GM10847 (cell line): ENCODE results near the gene LMO7.
A peak's percentile ranks its signal among the peaks of the same experiment; 100 is the strongest.

Experiments
- POLR2A ChIP-seq: IDR thresholded peaks from 2 replicates; pipeline ENCODE4 v1.6.1; 2011; ENCODE audit not compliant: insufficient read length; ENCODE audit errors: extremely low read depth

Gene LMO7

DNA sequence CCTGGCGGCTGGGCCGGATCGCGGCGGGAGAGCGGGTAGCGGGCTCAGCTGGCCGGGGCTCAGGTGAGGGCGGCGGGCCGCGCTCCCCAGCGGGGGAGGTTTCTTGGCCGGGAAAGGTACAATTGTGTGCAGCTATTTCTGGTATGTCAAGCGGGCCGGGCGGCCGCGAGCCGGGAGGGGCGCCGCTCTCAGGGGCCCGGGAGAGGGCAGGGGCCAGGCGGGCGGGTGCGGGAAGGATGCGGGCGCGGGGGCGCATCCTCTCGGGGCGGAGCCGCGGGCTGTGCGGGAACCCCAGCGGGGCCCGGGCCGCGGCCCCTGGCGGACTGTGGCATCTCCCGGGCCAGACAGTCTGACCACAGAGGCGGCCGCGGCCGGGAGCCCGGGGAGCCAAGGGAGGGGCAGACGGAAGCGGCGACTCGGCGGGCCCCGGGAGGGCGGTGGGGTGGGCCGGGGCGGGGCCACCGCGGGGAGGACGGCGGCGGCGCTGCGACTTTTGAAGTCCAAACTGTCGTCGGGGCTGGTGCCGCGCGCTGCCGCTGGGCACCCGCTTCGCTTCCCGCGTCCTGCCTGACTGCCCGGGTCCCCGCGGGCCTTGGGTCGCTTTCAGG is at the start of gene LMO7:
Gene LMO7, plus strand, starts transcription at position 503 of the 608 bp plus-strand sequence. CDS start 328 bp downstream, outside the sequence.
- TF ChIP-seq POLR2A, result peak; percentile 31

DNA sequence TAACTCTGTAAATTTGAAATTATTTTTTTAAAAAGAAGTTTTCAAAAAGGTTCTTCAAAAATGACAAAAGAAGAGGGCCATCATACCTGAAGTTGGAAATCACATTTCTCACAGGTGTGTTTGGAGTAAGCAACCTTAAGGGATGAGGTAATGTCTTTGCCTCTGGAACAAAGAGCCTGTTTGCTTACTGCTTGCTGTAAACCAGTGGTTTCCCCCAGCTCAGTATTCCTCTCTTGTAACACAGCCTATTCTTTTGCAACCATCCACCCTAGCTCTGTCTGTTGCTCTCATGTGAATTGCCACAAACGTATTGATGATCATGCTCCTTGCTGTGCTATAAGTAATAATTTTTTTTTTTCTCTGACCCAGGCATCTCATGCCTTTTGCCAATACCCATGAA is 48.5 kb upstream of the LMO7 start:
- TF ChIP-seq POLR2A, result no peak

DNA sequence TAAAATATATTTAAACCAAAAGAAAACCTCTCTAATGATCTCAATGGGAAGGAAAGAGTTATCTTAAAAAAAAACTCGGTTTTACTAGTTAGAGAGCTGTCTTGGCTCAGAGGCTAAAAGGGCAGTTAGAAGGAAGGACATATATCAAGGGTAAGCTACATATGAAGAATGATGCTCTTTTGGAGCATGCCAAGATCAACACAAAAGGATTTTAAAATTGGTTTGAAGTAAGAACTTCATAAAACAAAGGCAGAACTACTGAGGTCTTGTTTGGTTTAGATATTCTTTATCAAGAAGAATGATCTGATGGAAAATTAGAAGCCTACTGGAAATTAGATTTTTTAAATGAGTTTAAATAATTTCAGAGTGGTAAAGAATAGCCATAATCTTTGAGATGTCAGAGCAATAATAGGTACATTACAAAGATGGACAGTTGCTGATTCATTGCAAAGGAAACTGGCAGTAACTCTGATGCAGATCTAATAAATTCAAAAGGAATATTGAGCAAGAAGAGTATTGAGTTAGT is 39.4 kb upstream of the LMO7 start:
- no peak for TF ChIP-seq POLR2A

DNA sequence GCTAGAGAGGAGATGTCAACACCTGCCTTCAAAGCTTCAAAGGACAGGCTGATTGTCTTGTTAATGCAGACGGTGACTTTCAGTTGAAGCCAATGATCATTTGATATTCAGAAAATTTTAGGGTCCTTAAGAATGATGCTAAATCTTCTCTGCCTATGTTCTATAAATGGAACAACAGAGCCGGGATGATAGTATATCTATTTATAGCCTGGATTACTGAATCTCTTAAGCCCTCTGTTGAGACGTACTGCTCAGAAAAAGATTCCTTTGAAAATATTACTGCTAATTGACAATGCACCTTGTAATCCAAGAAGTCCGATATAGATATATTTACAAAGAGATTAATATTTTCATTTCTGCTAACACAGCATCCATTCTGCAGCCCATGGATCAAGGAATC is 35.8 kb upstream of the LMO7 start:
- TF ChIP-seq POLR2A, result no peak

DNA sequence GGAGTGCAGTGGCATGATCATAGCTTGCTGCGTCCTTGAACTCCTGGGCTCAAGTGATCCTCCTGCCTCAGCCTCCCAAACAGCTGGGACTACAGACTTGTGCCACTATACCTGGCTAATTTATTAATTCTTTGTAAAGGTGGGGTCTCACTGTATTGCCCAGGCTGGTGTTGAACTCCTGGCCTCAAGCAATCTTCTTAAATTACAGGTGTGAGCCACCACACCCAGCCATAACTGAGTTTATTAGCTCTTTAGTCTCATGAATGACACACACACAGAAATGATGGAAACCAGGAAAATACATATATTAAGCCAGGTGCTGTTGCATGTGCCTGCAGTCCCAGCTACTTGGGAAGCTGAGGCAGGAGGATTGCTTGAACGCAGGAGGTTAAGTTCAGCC is 33.1 kb upstream of the LMO7 start:
- TF ChIP-seq POLR2A, result no peak

DNA sequence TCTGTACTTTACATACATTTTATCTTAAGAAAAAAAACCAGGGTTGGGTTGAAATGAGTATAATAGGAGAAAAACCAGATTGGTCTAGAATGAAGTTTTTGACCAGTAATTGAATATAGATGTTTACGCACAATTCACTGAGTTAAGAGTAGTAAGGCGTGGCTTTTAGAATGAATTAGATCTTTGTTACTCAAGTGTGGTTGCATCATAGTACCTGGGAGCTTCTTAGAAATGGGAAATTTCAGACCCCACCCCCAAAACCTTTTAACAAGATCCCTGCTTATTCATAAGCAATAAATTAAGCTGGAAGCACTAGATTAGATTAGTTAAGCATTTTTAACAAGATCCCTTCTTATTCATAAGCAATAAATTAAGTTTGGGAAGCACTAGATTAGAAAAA is 28.7 kb upstream of the LMO7 start:
- no peak for TF ChIP-seq POLR2A

DNA sequence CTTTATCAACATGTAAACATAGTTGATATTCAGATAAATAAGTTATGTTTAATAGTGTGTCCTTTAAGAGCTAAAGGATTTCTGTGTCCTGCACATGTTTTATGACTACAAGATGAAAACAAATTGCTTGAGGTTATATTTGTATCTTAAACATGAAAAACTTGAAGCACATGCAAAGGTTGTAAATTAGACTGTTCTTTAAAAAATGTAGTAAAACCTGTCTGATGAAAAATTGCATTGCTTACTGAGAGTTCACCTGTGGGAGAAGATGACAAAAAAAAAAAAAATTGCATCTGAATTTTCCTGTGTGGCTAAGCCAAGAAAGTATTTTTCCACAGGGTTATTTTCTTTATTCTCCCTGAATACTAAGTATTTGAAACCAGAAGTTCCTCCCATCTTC is 25.7 kb upstream of the LMO7 start:
- no peak for TF ChIP-seq POLR2A

DNA sequence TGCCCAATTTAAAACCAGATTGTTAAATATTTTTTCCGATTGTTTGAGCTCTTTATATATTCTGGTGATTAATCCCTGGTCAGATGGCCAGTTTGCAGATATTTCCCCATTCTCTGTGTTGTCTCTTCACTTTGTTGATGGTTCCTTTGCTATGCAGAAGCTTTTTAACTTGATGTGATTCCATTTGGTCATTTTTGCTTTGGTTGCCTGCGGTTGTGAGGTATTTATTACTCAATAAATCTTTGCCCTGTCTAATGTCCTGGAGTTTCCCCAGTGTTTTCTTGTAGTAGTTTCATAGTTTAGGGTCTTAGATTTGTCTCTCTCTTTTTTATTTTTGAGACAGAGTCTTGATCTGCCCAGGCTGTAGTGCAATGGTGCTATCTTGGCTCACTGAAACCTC is 23.8 kb upstream of the LMO7 start:
- TF ChIP-seq POLR2A, result no peak

DNA sequence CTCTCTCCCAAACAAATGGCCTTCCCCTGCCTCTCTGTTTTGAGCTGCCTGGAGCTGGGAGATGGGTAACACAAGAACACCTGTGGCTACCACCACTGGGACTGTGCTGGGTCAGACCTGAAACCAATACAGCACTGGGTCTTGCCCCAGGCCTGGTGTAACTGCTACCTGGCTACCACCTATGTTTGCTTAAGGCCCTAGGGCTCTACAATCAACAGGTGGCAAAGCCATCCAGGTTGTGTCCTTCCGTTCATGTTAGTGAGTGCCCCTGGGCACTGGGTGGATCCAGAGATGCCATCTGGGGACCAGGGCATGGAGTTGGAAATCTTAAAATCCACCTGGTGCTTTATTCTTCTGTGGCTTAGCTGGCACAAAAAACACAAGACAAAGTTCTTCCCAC is 18.9 kb upstream of the LMO7 start:
- no peak for TF ChIP-seq POLR2A

DNA sequence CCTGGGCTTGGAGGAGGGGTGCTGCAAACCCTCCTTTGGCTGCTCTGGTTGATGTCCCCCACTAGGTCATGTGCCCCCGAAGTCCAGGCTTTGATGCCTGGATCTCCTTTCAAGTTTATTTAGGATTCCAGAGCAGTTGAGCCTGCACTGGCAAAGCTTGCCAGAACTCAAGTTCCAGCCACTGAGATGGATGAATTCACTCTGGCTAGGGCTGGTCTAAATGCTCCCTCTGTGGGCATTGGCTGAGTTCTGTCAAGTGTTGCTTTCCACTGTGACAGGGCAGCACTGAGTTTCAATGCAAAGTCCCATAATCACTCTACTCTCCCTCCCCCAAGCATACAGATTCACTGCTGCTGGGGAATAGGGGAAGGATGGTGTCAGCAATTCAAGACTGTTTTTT is 17.8 kb upstream of the LMO7 start:
- TF ChIP-seq POLR2A, result no peak

DNA sequence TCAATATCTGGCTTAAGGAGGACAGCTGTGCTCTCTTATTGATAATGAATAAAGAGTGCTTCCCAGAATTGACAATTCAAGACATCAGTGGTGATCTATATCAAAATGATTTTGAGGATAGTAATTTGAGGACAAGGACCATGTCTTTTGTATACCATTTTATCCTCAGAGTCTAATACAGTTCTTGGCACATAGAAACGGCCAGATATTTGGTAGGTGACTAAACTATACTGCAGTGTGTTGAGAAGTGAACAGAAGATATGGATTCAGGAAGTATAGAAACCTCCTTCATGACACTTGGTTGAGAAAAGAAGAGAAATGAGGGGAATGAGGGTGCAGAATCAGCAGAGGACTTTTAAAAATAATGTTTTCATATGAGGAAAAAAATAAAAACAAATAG is 16.1 kb upstream of the LMO7 start:
- TF ChIP-seq POLR2A, result no peak

DNA sequence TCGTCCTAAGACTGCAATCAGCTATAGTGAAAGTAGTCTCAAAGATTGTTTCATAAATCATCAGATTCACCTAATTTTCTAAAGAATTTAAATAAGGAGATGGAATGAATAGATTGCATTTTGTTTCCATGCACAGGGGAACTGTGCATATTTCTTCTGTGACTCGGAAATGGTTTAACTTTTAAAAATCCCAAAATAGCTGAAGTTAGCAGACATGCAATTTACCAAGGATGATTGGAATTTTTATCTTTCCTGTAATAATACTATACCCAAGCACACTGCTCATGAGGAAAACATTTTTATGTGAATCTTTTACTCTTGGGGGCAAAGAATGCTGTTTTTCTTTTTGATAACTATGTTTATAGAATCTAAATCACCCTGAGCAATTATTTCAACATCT is 15.0 kb upstream of the LMO7 start:
- no peak for TF ChIP-seq POLR2A

DNA sequence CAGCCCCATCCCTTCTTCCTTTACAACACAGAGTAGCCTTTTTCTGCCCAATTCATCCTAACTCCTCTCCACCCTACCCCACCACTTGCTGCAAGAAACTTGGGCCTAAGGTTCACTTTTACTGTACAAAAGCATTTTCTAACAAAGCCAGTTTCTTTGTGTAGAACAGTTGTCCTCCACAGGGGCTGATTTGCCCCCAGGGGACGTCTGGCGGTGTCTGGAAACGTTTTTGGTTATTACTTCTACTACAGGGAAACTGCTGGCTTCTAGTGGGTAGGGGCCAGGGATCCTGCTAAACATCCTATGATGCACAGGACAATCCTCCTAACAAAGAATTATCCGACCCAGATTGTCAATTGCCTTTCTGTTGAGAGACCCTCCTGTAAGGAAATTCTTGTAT is 7.3 kb upstream of the LMO7 start:
- TF ChIP-seq POLR2A, result no peak

DNA sequence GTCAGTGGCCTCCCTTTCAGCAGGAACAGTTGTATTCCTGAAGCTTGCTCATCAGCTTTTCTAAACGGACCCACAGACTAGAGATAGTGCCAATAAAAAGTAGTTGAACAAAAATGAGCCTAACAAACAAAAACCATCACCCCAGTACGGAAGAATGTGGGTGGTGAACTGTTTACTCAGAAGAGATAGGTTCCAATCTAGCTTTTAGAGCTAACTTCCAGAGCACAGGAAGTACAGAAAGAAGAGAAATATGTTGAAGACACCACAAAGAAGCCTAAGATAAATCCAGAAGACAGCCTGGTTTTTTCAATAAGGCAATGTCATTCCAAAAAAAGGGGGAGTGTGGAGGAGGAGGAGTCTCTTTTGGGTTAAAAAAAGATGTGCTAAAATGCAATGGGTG is 2.8 kb upstream of the LMO7 start:
- TF ChIP-seq POLR2A, result no peak

DNA sequence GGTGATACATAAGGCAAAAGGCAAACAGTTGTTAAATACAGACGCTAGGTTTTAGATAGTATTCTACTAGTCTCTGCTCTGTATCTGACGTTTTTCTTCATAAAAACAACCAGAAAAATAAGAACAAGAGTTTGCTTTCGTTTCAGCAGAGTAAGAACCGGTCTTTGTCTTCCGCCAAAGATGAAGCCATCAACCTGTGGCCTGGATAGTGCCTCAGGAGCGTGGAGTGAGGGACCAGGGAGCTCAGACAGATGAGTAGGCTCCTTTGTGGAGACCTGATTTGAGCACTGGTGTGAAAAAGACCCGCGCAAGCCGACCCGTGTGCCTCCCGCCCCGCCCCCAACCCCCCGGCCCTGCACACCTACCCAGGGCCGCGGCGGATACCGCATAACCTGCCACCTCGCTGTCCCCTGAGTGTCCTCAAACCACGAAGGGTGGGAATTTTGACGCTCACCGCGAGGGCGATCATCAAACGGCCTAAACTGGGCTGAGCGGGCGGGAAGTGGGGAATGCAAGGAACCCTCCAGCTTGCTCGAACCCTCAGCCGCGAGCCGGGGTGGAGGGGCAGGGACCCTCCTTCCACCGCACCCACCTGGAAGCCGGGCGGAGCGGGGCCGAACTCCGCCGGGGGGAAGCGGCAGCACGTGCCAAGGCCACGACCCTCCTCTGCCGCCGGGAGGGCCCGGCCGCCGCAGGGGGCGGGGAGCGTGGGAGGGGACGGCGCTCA is 866 bp upstream of the LMO7 start:
- TF ChIP-seq POLR2A, result no peak

DNA sequence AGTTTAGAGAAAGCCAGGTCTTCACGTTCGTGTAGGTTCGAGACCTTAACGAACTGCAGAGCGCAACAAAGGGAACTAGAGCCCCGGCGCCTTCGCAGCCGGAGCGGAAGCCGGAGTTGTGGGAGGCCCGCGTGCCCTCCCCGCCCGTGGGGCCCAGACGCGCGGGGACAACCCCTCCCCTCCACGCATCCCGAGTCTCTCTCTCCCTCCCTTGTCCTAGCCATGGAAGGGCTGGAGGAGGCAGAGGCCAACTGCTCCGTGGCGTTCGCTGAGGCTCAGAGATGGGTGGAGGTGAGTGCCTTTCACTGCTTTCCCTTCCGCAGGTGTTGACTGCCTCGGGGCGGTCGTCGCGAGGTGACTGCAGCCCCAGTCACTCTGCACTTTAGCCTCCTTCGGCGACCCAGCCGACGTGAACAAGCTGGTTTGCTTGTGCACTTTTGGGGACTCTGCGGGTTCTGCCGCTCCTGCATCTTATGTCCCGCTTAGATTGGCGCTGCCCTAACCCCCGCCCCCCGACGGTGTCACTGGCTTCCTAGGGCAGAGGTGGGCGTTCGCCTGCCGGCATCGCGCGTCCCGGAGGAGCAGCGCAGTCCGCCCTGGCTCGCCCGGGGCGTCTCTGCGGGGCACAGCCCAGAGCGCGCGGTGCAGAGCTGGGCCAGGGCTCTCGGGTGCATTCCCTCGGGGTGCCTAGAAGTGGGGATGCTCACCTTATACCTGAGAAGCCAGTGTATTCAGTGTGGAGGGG is 478 bp downstream of the LMO7 start:
- no peak for TF ChIP-seq POLR2A
